Neural crest cell (in vitro differentiated cells): ENCODE data around the gene DUSP6. TPM values are rescaled to one million over a fixed set of nuclear protein-coding genes. Genes with fewer than 3 reads are reported as not detected.
A peak's percentile ranks its signal among the peaks of the same experiment; 100 is the strongest.

Experiments used
- DNase-seq: peaks from one replicate; pipeline ENCODE4 v3.0.0; 2021; ENCODE audit warnings: low read depth, mixed read lengths, low spot score
- H3K27ac Mint-ChIP-seq: one replicate; pipeline ENCODE4 v1.8.0; 2021; ENCODE audit warnings: mild to moderate bottlenecking, mixed read lengths; ENCODE audit not compliant: unreplicated experiment
- H3K27me3 Mint-ChIP-seq: 2 replicates; pipeline ENCODE4 v1.8.0; 2021; ENCODE audit warnings: low read depth, mild to moderate bottlenecking, mixed read lengths
- H3K36me3 Mint-ChIP-seq: 2 replicates; pipeline ENCODE4 v1.8.0; 2021; ENCODE audit warnings: low read depth, mild to moderate bottlenecking, mixed read lengths
- H3K4me1 Mint-ChIP-seq: 2 replicates; pipeline ENCODE4 v1.8.0; 2021; ENCODE audit warnings: mixed read lengths
- H3K4me3 Mint-ChIP-seq: one replicate; pipeline ENCODE4 v1.8.0; 2021; ENCODE audit warnings: mild to moderate bottlenecking, mixed read lengths
- H3K9me3 Mint-ChIP-seq: 2 replicates; pipeline ENCODE4 v1.8.0; 2021; ENCODE audit warnings: mixed read lengths
- total RNA-seq: library from RNA; stranded (reverse); gene quantifications from 2 replicates; pipeline ENCODE4 v1.2.1, GENCODE V29; 2021
- TF ChIP-seq, protein P1 (sequence below): fragments of 200-600 bp; sonication (generic); conservative IDR thresholded peaks from 2 replicates; pipeline ENCODE4 v1.5.0; 2021; ENCODE audit warnings: antibody characterized with exemption, mild to moderate bottlenecking

Gene DUSP6
- total RNA-seq, 1 donor from 2014 or later = 112 TPM

DNA sequence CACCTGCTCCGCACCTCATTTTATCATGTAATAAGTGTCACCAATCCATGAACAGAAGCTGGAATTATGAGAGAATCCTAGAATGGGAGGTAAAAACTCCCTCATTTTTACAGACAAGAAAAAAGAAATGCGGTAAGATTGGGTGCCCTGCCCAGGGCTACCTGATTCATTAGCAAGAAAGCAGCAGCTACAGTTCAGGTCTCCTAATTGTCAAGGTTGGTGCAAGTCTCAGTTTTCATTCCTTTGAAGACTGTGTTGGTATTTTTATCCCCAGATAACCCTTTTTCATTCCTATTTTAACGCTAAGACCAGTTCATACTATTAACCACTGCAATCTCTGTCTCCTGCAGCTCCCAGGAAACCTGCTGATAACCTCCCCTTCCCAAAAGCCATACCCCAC is 6.9 kb downstream of the DUSP6 start:
- peaks cover 81% of the 10 kb centered on the region for H3K4me1 Mint-ChIP-seq
- DNase-seq = no peak
- TF ChIP-seq, protein P1, sequence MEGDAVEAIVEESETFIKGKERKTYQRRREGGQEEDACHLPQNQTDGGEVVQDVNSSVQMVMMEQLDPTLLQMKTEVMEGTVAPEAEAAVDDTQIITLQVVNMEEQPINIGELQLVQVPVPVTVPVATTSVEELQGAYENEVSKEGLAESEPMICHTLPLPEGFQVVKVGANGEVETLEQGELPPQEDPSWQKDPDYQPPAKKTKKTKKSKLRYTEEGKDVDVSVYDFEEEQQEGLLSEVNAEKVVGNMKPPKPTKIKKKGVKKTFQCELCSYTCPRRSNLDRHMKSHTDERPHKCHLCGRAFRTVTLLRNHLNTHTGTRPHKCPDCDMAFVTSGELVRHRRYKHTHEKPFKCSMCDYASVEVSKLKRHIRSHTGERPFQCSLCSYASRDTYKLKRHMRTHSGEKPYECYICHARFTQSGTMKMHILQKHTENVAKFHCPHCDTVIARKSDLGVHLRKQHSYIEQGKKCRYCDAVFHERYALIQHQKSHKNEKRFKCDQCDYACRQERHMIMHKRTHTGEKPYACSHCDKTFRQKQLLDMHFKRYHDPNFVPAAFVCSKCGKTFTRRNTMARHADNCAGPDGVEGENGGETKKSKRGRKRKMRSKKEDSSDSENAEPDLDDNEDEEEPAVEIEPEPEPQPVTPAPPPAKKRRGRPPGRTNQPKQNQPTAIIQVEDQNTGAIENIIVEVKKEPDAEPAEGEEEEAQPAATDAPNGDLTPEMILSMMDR = no peak
- peaks cover 17% of the 10 kb centered on the region for H3K36me3 Mint-ChIP-seq
- peak overlapping the region; percentile 91 for H3K27ac Mint-ChIP-seq
- no peaks in the 10 kb centered on the region for H3K27me3 Mint-ChIP-seq
- peaks cover 3% of the 10 kb centered on the region for H3K9me3 Mint-ChIP-seq
- H3K4me3 Mint-ChIP-seq = peak overlapping the region; percentile 94

DNA sequence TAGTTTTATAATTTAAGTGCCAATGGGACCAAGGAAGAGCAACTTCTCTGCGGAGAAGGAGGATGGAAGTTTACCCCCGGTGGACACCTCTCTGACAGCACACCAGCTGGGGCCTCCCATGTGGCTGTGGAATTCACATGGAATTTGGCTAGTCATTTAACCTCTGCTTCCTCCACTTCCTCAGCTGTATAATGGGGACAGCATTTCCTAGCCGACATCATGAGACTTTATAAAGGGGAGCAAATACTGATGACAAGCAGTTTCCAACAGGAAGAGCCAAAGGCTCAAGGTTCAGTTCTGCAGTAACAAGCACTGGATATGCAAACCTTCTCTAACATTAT is 7.5 kb downstream of the DUSP6 start:
- Mint-ChIP-seq H3K4me1 (peaks cover 83% of the 10 kb centered on the region), H3K9me3 (peaks cover 3% of the 10 kb centered on the region), H3K36me3 (peaks cover 14% of the 10 kb centered on the region), H3K27me3 (no peaks in the 10 kb centered on the region), H3K4me3 (peak overlapping the region; percentile 94), H3K27ac (peak overlapping the region; percentile 94)
- DNase-seq = no peak
- TF ChIP-seq, protein P1 = no peak

DNA sequence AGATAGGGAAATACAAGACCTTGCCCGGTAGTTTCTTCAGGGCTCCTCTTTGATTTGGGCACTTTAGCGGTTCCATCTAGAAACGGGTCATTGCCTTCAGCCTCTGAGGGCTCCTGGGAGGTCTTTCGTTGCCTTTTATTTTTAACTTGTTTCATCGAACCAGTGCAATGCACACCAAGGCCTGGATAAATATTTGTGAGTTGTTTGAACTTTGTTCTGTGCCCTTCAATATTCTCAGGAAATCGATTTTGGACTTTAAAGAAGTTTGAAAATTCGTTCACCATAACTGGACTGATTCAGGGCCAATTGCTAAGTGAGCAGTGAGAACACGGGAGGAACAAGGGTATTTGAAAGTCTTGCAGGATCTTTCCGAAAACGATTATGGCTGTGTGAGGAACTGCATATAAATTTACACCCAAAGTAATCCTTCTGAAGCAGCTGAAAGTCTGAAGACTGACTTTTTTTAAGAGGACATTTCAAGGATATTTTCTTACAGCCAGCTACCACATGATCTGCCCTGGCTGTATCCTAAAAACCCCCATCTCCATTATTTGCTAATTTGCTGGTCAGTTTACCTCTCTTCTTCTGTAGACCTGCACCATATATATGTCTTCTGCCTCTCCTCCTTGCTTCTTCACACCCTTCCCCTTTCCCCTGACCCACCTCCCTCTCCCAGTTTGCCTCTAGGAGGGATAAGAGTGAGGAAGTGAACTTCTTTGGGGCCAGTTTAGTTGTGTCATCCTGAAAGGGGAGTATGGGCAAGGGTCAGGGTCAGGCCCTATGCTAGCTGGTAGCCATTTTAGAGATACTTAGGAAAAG is 8.0 kb downstream of the DUSP6 start:
- TF ChIP-seq, protein P1 = no peak
- Mint-ChIP-seq H3K27ac (peak overlapping the region; percentile 94), H3K9me3 (peaks cover 3% of the 10 kb centered on the region), H3K4me3 (peak overlapping the region; percentile 77), H3K27me3 (no peaks in the 10 kb centered on the region), H3K36me3 (peaks cover 15% of the 10 kb centered on the region), H3K4me1 (peaks cover 83% of the 10 kb centered on the region)
- no peak for DNase-seq

DNA sequence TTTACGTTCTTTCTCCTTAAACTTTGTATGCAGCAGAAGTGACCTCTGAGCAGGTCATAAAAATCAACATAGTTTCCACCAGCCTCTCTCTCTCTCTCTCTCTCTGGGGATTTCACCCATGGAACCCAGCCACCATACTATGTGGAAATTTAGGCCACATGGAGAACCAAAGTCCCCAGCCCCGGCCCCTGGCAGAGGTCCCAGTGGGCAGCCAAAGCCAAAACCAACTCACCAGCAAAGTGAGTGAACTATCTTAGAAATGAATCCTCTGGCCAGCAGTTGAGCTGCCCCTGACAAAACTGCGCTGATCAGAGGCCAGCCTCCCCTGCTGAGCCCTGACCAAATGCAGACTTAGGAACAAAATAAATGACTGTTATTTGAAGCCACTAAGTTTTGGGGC is 9.2 kb downstream of the DUSP6 start:
- H3K36me3 Mint-ChIP-seq = peaks cover 8% of the 10 kb centered on the region
- H3K4me1 Mint-ChIP-seq = peaks cover 81% of the 10 kb centered on the region
- H3K9me3 Mint-ChIP-seq = peaks cover 3% of the 10 kb centered on the region
- peak overlapping the region; percentile 0 for H3K4me3 Mint-ChIP-seq
- TF ChIP-seq, protein P1 = no peak
- H3K27me3 Mint-ChIP-seq = no peaks in the 10 kb centered on the region
- no peak for DNase-seq
- H3K27ac Mint-ChIP-seq = no peak overlapping the region

DNA sequence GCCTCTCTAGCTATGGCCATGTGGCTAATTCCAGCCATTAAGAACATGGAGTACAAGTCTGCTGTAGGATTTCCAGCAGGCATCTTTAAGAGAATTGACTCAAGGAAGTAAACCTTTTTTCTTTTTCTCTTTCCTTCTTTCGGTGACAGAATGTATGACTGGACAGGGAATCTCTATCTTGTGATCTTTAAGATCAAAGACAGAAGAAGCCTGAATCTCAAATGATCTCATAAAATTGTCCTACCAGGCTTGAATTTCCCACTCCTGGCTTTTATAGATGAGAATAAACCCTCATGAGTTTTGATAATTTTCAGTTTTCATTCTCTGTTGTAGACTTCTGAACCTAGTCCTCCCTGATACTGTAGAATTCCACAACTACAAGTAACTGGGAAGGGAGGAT is 11.4 kb downstream of the DUSP6 start:
- Mint-ChIP-seq H3K27ac (no peak overlapping the region), H3K27me3 (no peaks in the 10 kb centered on the region), H3K9me3 (peaks cover 3% of the 10 kb centered on the region), H3K4me3 (no peak overlapping the region), H3K36me3 (peaks cover 4% of the 10 kb centered on the region), H3K4me1 (peaks cover 66% of the 10 kb centered on the region)
- DNase-seq = no peak
- TF ChIP-seq, protein P1 = no peak
